HEK293 (cell line): Measurements from ENCODE around the gene STARD13.

Source experiments
- GLIS2 ChIP-seq: fragments of 450-650 bp; formaldehyde crosslinking; IDR thresholded peaks from 2 replicates; pipeline ENCODE4 v1.5.1; 2016; ENCODE audit warnings: missing biosample characterization, missing genetic modification characterization
- YY1 ChIP-seq: fragments of 450-650 bp; formaldehyde crosslinking; IDR thresholded peaks from 2 replicates; pipeline ENCODE4 v1.5.1; 2018; ENCODE audit warnings: missing biosample characterization, missing genetic modification characterization
- ZFP69B ChIP-seq: fragments of 450-650 bp; formaldehyde crosslinking; IDR thresholded peaks from 2 replicates; pipeline ENCODE4 v1.5.1; 2016; ENCODE audit warnings: missing biosample characterization, missing genetic modification characterization
- ZNF132 ChIP-seq: fragments of 450-650 bp; formaldehyde crosslinking; IDR thresholded peaks from 2 replicates; pipeline ENCODE4 v1.5.1; 2017; ENCODE audit warnings: missing biosample characterization, missing genetic modification characterization, borderline replicate concordance
- ZNF157 ChIP-seq: fragments of 450-650 bp; formaldehyde crosslinking; IDR thresholded peaks from 2 replicates; pipeline ENCODE4 v1.5.1; 2016; ENCODE audit warnings: missing biosample characterization, missing genetic modification characterization
- TF ChIP-seq, protein P1 (sequence below): fragments of 450-650 bp; formaldehyde crosslinking; IDR thresholded peaks from 2 replicates; pipeline ENCODE4 v1.5.1; 2016; ENCODE audit warnings: missing biosample characterization, missing genetic modification characterization
- TF ChIP-seq, protein P2 (sequence below): fragments of 450-650 bp; formaldehyde crosslinking; IDR thresholded peaks from 2 replicates; pipeline ENCODE4 v1.5.1; 2016; ENCODE audit warnings: missing biosample characterization, missing genetic modification characterization

DNA sequence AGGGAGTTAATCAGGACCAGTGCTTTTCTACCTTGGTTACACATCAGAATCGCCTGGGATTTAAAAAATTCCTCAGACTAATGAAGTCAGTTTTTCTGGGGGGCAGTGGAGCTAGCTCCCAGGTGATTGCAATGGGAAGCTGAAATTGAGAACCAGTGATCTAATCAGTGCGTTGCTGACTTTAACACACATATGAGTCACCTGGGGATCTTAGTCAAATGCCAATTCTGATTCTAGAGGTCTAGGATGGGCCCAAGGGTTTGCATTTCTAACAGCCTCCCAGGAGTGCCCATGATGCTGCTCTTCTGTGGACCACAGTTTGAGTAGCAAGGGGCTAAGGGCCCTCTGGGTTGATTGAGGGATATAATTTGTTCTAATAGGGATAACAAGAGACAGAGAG lies 214.8 kb downstream of the STARD13 start:
- TF ChIP-seq, protein P1, sequence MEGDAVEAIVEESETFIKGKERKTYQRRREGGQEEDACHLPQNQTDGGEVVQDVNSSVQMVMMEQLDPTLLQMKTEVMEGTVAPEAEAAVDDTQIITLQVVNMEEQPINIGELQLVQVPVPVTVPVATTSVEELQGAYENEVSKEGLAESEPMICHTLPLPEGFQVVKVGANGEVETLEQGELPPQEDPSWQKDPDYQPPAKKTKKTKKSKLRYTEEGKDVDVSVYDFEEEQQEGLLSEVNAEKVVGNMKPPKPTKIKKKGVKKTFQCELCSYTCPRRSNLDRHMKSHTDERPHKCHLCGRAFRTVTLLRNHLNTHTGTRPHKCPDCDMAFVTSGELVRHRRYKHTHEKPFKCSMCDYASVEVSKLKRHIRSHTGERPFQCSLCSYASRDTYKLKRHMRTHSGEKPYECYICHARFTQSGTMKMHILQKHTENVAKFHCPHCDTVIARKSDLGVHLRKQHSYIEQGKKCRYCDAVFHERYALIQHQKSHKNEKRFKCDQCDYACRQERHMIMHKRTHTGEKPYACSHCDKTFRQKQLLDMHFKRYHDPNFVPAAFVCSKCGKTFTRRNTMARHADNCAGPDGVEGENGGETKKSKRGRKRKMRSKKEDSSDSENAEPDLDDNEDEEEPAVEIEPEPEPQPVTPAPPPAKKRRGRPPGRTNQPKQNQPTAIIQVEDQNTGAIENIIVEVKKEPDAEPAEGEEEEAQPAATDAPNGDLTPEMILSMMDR (tag by site-specific recombination): no peak
- TF ChIP-seq ZNF132 (tag by site-specific recombination) (no peak), ZNF157 (tag by site-specific recombination) (no peak), YY1 (tag by site-specific recombination) (no peak), GLIS2 (tag by site-specific recombination) (no peak), ZFP69B (tag by site-specific recombination) (no peak)
- TF ChIP-seq, protein P2, sequence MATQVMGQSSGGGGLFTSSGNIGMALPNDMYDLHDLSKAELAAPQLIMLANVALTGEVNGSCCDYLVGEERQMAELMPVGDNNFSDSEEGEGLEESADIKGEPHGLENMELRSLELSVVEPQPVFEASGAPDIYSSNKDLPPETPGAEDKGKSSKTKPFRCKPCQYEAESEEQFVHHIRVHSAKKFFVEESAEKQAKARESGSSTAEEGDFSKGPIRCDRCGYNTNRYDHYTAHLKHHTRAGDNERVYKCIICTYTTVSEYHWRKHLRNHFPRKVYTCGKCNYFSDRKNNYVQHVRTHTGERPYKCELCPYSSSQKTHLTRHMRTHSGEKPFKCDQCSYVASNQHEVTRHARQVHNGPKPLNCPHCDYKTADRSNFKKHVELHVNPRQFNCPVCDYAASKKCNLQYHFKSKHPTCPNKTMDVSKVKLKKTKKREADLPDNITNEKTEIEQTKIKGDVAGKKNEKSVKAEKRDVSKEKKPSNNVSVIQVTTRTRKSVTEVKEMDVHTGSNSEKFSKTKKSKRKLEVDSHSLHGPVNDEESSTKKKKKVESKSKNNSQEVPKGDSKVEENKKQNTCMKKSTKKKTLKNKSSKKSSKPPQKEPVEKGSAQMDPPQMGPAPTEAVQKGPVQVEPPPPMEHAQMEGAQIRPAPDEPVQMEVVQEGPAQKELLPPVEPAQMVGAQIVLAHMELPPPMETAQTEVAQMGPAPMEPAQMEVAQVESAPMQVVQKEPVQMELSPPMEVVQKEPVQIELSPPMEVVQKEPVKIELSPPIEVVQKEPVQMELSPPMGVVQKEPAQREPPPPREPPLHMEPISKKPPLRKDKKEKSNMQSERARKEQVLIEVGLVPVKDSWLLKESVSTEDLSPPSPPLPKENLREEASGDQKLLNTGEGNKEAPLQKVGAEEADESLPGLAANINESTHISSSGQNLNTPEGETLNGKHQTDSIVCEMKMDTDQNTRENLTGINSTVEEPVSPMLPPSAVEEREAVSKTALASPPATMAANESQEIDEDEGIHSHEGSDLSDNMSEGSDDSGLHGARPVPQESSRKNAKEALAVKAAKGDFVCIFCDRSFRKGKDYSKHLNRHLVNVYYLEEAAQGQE (tag by site-specific recombination): no peak
